SK-N-SH (cell line): ENCODE measurements around the gene LSG1. TPM values are rescaled to one million over a fixed set of nuclear protein-coding genes. Genes with fewer than 3 reads are reported as not detected.

Source experiments
- CTCF ChIA-PET: fragments of 300-600, 350-600 bp; formaldehyde crosslinking; extraction: SDS; loops from one replicate; lab custom pipeline; 2021; lab: Yijun Ruan, JAX
- POLR2A ChIA-PET: fragments of 350-600 bp; sonication (Branson Sonifier 250); formaldehyde crosslinking; extraction: SDS; loops from one replicate; lab custom pipeline; 2020; ENCODE audit warnings: antibody characterized with exemption, inconsistent platforms; lab: Yijun Ruan, JAX
- DNase-seq: peaks from one replicate; pipeline ENCODE4 v3.0.0; 2012
- H2AFZ ChIP-seq: fragments of 200-600 bp; sonication (generic); 2 replicates; pipeline ENCODE4 v1.8.1; 2016; ENCODE audit warnings: antibody characterized with exemption, mild to moderate bottlenecking, low read depth
- H3F3A ChIP-seq: fragments of 200-600 bp; sonication (generic); replicated peaks from 2 replicates; pipeline ENCODE3; 2016; ENCODE audit warnings: antibody characterized with exemption, mild to moderate bottlenecking; ENCODE audit not compliant: insufficient read depth
- H3K27ac ChIP-seq, 2 experiments: fragments of 200-500 bp in 1 of 2; fragments of 200-600 bp in 1 of 2; sonication (Bioruptor generic) in 1 of 2; sonication (generic), shearing (Covaris generic) in 1 of 2; 2 replicates each; pipeline versions ENCODE4 v1.5.1 to v1.6.1; 2014 to 2016; ENCODE audit warnings: low read depth in 2 of 2, inconsistent platforms in 1 of 2, low read length in 1 of 2, mild to moderate bottlenecking in 1 of 2, mixed read lengths in 1 of 2
- H3K27me3 ChIP-seq: fragments of 200-600 bp; sonication (generic), shearing (Covaris generic); 2 replicates; pipeline ENCODE4 v1.6.1; 2016; ENCODE audit warnings: mixed run types; ENCODE audit not compliant: insufficient read depth
- H3K36me3 ChIP-seq, 2 experiments: fragments of 200-500 bp in 1 of 2; fragments of 200-600 bp in 1 of 2; sonication (Bioruptor generic) in 1 of 2; sonication (generic) in 1 of 2; replicated peaks in 1 of 2; 2 replicates each; pipeline versions ENCODE3 to v1.5.1; 2014 to 2016; ENCODE audit warnings: low read length in 1 of 2, mild to moderate bottlenecking in 1 of 2; ENCODE audit not compliant: insufficient read depth in 2 of 2, control insufficient read depth in 1 of 2
- H3K4me1 ChIP-seq, 2 experiments: fragments of 200-500 bp in 1 of 2; fragments of 200-600 bp in 1 of 2; sonication (Bioruptor generic) in 1 of 2; sonication (generic), shearing (Covaris generic) in 1 of 2; 2 replicates each; pipeline versions ENCODE4 v1.5.1 to v1.6.1; 2014 to 2016; ENCODE audit warnings: low read depth in 1 of 2, low read length in 1 of 2, mixed run types in 1 of 2; ENCODE audit not compliant: insufficient read depth in 2 of 2, control insufficient read depth in 1 of 2
- H3K4me2 ChIP-seq: fragments of 200-600 bp; sonication (generic), shearing (Covaris generic); 2 replicates; pipeline ENCODE4 v1.6.1; 2017; ENCODE audit warnings: mixed run types
- H3K4me3 ChIP-seq, 2 experiments: fragments of 200-500 bp in 1 of 2; fragments of 200-600 bp in 1 of 2; sonication (Bioruptor generic) in 1 of 2; sonication (generic), shearing (Covaris generic) in 1 of 2; 2 replicates each; pipeline versions ENCODE4 v1.5.1 to v1.8.1; 2014 to 2016; ENCODE audit warnings: low read depth in 2 of 2, inconsistent platforms in 1 of 2, low read length in 1 of 2, mild to moderate bottlenecking in 1 of 2, mixed read lengths in 1 of 2, moderate library complexity in 1 of 2
- H3K79me2 ChIP-seq: fragments of 200-600 bp; sonication (generic); 2 replicates; pipeline ENCODE4 v1.8.1; 2017; ENCODE audit warnings: mild to moderate bottlenecking; ENCODE audit not compliant: insufficient read depth
- H3K9ac ChIP-seq: fragments of 200-600 bp; sonication (generic); 2 replicates; pipeline ENCODE4 v1.6.1; 2017; ENCODE audit warnings: mixed run types
- H3K9me2 ChIP-seq: fragments of 200-600 bp; sonication (generic); 2 replicates; pipeline ENCODE4 v1.6.1; 2017; ENCODE audit warnings: mixed run types
- H3K9me3 ChIP-seq: fragments of 200-600 bp; sonication (generic); 2 replicates; pipeline ENCODE4 v1.6.1; 2017; ENCODE audit warnings: mixed run types, mild to moderate bottlenecking, moderate library complexity
- H4K20me1 ChIP-seq: fragments of 200-600 bp; sonication (generic); 2 replicates; pipeline ENCODE4 v1.6.1; 2017; ENCODE audit warnings: mild to moderate bottlenecking, mixed run types; ENCODE audit not compliant: insufficient read depth
- FOSL2 ChIP-seq: IDR thresholded peaks from 2 replicates; pipeline ENCODE4 v1.4.0; 2012; ENCODE audit warnings: low read depth, mild to moderate bottlenecking, moderate library complexity, borderline replicate concordance
- FOXM1 ChIP-seq: IDR thresholded peaks from 2 replicates; pipeline ENCODE4 v1.4.0; 2012; ENCODE audit warnings: low read depth, mild to moderate bottlenecking
- GABPA ChIP-seq: IDR thresholded peaks from 2 replicates; pipeline ENCODE4 v1.4.0; 2012; ENCODE audit warnings: low read depth, mild to moderate bottlenecking
- GATA2 ChIP-seq: sonication (generic); formaldehyde crosslinking; IDR thresholded peaks from 2 replicates; pipeline ENCODE4 v1.5.0; 2020; ENCODE audit warnings: mild to moderate bottlenecking, missing genetic modification reagents
- JUND ChIP-seq: IDR thresholded peaks from 2 replicates; pipeline ENCODE4 v1.4.0; 2012
- MEF2A ChIP-seq: IDR thresholded peaks from 2 replicates; pipeline ENCODE4 v1.4.0; 2012; ENCODE audit warnings: low read depth, borderline replicate concordance
- MXI1 ChIP-seq: IDR thresholded peaks from 2 replicates; pipeline ENCODE4 v1.6.1; 2012; ENCODE audit warnings: mild to moderate bottlenecking, low read depth, low read length, improper control_type of control experiment
- NRF1 ChIP-seq: IDR thresholded peaks from 2 replicates; pipeline ENCODE4 v1.6.1; 2012; ENCODE audit warnings: low read depth, mild to moderate bottlenecking, low read length
- PBX3 ChIP-seq: IDR thresholded peaks from 2 replicates; pipeline ENCODE4; 2012
- POLR2AphosphoS5 ChIP-seq: IDR thresholded peaks from 2 replicates; pipeline ENCODE4 v1.6.1; 2012; ENCODE audit warnings: low read depth, low read length
- RCOR1 ChIP-seq: fragments of 150-350 bp; IDR thresholded peaks from 2 replicates; pipeline ENCODE4 v1.6.1; 2017; ENCODE audit warnings: antibody characterized with exemption, low read length
- RFX5 ChIP-seq: IDR thresholded peaks from 2 replicates; pipeline ENCODE4 v1.6.1; 2012; ENCODE audit warnings: mild to moderate bottlenecking, improper control_type of control experiment, low read length
- RXRA ChIP-seq: IDR thresholded peaks from 2 replicates; pipeline ENCODE4 v1.4.0; 2012; ENCODE audit warnings: low read depth, mild to moderate bottlenecking, borderline replicate concordance
- SMC3 ChIP-seq: IDR thresholded peaks from 2 replicates; pipeline ENCODE4 v1.6.1; 2012; ENCODE audit warnings: low read depth, low read length, improper control_type of control experiment
- TCF12 ChIP-seq: IDR thresholded peaks from 2 replicates; pipeline ENCODE4 v1.4.0; 2012
- TEAD4 ChIP-seq: IDR thresholded peaks from 2 replicates; pipeline ENCODE4 v1.4.0; 2012; ENCODE audit warnings: mild to moderate bottlenecking, borderline replicate concordance; ENCODE audit not compliant: insufficient read depth
- USF1 ChIP-seq: IDR thresholded peaks from 2 replicates; pipeline ENCODE4 v1.4.0; 2012; ENCODE audit warnings: low read depth, borderline replicate concordance
- USF2 ChIP-seq: fragments of 150-350 bp; IDR thresholded peaks from 2 replicates; pipeline ENCODE4 v1.6.1; 2017; ENCODE audit warnings: antibody characterized with exemption, low read length, low read depth, borderline replicate concordance
- YY1 ChIP-seq: IDR thresholded peaks from 2 replicates; pipeline ENCODE4 v1.4.0; 2012; ENCODE audit warnings: low read depth, mild to moderate bottlenecking
- WGBS: methylation state at CpG from one replicate; pipeline ENCODE4 v1.1.6; 2017; ENCODE audit warnings: low lambda C conversion rate; 5-methylcytosine and 5-hydroxymethylcytosine counted together
- polyA plus RNA-seq, 3 experiments: library from polyadenylated mRNA; depleted of rRNA; stranded (reverse); fragments of >200 nt; gene quantifications; 2 replicates each; pipeline ENCODE4 v1.2.3, GENCODE V29; 2012
- TF ChIP-seq, protein P1 (sequence below): IDR thresholded peaks from 2 replicates; pipeline ENCODE4 v1.4.0; 2012; ENCODE audit warnings: low read depth, borderline replicate concordance
- TF ChIP-seq, protein P2 (sequence below): fragments of 200-600 bp; sonication (generic); IDR thresholded peaks from 2 replicates; pipeline ENCODE4 v1.6.1; 2017; ENCODE audit warnings: antibody characterized with exemption, mild to moderate bottlenecking, moderate library complexity

Gene LSG1
- polyA plus RNA-seq, 1 of the 3 experiments (the other 2 are of a cell fraction) = 35.1 TPM

- Histone ChIP-seq H3K4me1 (no peaks in the 10 kb centered on the region), H3K27me3 (no peaks in the 10 kb centered on the region), H3K9ac (no peak overlapping the region), H3K36me3 (peaks cover 3 to 23% of the 10 kb centered on the region in 2 experiments), H3K9me3 (no peaks in the 10 kb centered on the region), H3K4me2 (no peak overlapping the region), H3K9me2 (no peaks in the 10 kb centered on the region), H3F3A (no peaks in the 10 kb centered on the region), H3K4me3 (no peak overlapping the region), H3K79me2 (no peaks in the 10 kb centered on the region), H3K27ac (no peak overlapping the region), H2AFZ (no peak overlapping the region), H4K20me1 (no peaks in the 10 kb centered on the region)
- 94% methylated on average over 19 of the region's 23 CpGs for WGBS
- DNase-seq = no peak
- POLR2A ChIA-PET = no interaction called here
- TF ChIP-seq, protein P1, sequence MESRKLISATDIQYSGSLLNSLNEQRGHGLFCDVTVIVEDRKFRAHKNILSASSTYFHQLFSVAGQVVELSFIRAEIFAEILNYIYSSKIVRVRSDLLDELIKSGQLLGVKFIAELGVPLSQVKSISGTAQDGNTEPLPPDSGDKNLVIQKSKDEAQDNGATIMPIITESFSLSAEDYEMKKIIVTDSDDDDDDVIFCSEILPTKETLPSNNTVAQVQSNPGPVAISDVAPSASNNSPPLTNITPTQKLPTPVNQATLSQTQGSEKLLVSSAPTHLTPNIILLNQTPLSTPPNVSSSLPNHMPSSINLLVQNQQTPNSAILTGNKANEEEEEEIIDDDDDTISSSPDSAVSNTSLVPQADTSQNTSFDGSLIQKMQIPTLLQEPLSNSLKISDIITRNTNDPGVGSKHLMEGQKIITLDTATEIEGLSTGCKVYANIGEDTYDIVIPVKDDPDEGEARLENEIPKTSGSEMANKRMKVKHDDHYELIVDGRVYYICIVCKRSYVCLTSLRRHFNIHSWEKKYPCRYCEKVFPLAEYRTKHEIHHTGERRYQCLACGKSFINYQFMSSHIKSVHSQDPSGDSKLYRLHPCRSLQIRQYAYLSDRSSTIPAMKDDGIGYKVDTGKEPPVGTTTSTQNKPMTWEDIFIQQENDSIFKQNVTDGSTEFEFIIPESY = no peak
- TF ChIP-seq MEF2A (no peak), RXRA (no peak), GABPA (no peak), GATA2 (CRISPR knock-in tag) (no peak), TCF12 (no peak), SMC3 (no peak), USF1 (no peak), POLR2AphosphoS5 (no peak), RCOR1 (no peak), FOXM1 (no peak), RFX5 (no peak), USF2 (no peak)
- CTCF ChIA-PET = no interaction called here
Observed at GRCh38 chr3:194618858-194619608, 53.0 kb downstream of the LSG1 start.

DNA sequence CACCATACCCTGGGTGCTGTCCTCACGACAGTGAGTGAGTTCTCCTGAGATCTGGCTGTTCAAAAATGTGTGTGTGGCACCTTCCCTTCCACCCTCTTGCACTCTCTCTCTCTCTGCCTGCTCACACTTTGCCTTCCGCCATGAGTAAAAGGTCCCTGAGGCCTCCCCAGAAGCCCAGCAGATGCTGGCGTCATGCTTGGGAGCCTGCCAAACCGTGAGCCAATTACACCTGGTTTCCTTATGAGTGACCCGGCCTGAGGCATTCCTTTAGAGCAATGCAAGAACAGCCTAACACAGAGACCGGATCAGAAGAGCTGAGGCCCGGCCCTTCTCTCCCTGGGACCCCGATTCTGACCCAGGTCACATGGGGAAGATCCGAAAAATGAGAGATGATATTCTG lies 54.2 kb downstream of the LSG1 start:
- WGBS = 86% methylated on average over 9 of the region's 9 CpGs

More for the DNA sequence above, 54.2 kb downstream of the LSG1 start:
- H3K9ac ChIP-seq = no peak overlapping the region
- no peaks in the 10 kb centered on the region for H3K4me1 ChIP-seq
- ChIA-PET POLR2A (no interaction called here), CTCF (interaction anchor here (1.6 kb wide), 1 partner anchor 23 kb away, joined by 5 read pairs; no protein-coding TSS in a partner anchor)
- H3K4me2 ChIP-seq = no peak overlapping the region
- no peaks in the 10 kb centered on the region for H3F3A ChIP-seq
- H4K20me1 ChIP-seq = no peaks in the 10 kb centered on the region
- H3K79me2 ChIP-seq = no peaks in the 10 kb centered on the region
- no peak for DNase-seq
- no peak overlapping the region for H3K4me3 ChIP-seq
- H2AFZ ChIP-seq = no peak overlapping the region
- no peak for TF ChIP-seq TEAD4
- TF ChIP-seq PBX3 = no peak
- TF ChIP-seq NRF1 = no peak
- TF ChIP-seq MXI1 = no peak
- no peak for TF ChIP-seq FOSL2
- TF ChIP-seq TCF12 = no peak
- TF ChIP-seq, protein P2, sequence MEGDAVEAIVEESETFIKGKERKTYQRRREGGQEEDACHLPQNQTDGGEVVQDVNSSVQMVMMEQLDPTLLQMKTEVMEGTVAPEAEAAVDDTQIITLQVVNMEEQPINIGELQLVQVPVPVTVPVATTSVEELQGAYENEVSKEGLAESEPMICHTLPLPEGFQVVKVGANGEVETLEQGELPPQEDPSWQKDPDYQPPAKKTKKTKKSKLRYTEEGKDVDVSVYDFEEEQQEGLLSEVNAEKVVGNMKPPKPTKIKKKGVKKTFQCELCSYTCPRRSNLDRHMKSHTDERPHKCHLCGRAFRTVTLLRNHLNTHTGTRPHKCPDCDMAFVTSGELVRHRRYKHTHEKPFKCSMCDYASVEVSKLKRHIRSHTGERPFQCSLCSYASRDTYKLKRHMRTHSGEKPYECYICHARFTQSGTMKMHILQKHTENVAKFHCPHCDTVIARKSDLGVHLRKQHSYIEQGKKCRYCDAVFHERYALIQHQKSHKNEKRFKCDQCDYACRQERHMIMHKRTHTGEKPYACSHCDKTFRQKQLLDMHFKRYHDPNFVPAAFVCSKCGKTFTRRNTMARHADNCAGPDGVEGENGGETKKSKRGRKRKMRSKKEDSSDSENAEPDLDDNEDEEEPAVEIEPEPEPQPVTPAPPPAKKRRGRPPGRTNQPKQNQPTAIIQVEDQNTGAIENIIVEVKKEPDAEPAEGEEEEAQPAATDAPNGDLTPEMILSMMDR = no peak
- TF ChIP-seq RCOR1 = no peak
- no peak for TF ChIP-seq YY1
- TF ChIP-seq USF2 = no peak
- TF ChIP-seq POLR2AphosphoS5 = no peak
- no peak for TF ChIP-seq JUND
- no peaks in the 10 kb centered on the region for H3K9me3 ChIP-seq
- peaks cover 3 to 23% of the 10 kb centered on the region in 2 experiments for H3K36me3 ChIP-seq
- H3K27me3 ChIP-seq = no peaks in the 10 kb centered on the region
- H3K27ac ChIP-seq = no peak overlapping the region
- no peaks in the 10 kb centered on the region for H3K9me2 ChIP-seq
